Endothelial cell (in vitro differentiated cells): ENCODE measurements around the gene THOC6. TPM values are rescaled to one million over a fixed set of nuclear protein-coding genes. Genes with fewer than 3 reads are reported as not detected.

ENCODE experiments used
- DNase-seq: peaks from one replicate; pipeline ENCODE4 v3.0.0; 2021; ENCODE audit warnings: low spot score
- H3K27ac Mint-ChIP-seq: one replicate; pipeline ENCODE4 v1.8.0; 2021; ENCODE audit warnings: mixed read lengths, inconsistent platforms; ENCODE audit not compliant: unreplicated experiment
- H3K27me3 Mint-ChIP-seq: one replicate; pipeline ENCODE4 v1.8.0; 2021; ENCODE audit warnings: mild to moderate bottlenecking, moderate library complexity, mixed read lengths, inconsistent platforms; ENCODE audit not compliant: unreplicated experiment
- H3K36me3 Mint-ChIP-seq: one replicate; pipeline ENCODE4 v1.8.0; 2021; ENCODE audit warnings: mild to moderate bottlenecking, low read depth, mixed read lengths, inconsistent platforms; ENCODE audit not compliant: unreplicated experiment
- H3K4me1 Mint-ChIP-seq: one replicate; pipeline ENCODE4 v1.8.0; 2021; ENCODE audit warnings: mild to moderate bottlenecking, mixed read lengths, inconsistent platforms; ENCODE audit not compliant: unreplicated experiment
- H3K4me3 Mint-ChIP-seq: one replicate; pipeline ENCODE4 v1.8.0; 2021; ENCODE audit warnings: mild to moderate bottlenecking, mixed read lengths, inconsistent platforms; ENCODE audit not compliant: unreplicated experiment
- H3K9me3 Mint-ChIP-seq: one replicate; pipeline ENCODE4 v1.8.0; 2021; ENCODE audit warnings: mixed read lengths, inconsistent platforms; ENCODE audit not compliant: unreplicated experiment
- CTCF ChIP-seq: fragments of 200-600 bp; sonication (generic); IDR thresholded peaks from one replicate; pipeline ENCODE4 v1.5.0; 2021; ENCODE audit warnings: antibody characterized with exemption; ENCODE audit not compliant: unreplicated experiment
- total RNA-seq: library from RNA; stranded (reverse); fragmentation: NEBNext Ultra II Directional; extraction: Animal tissue kit (Norgen Biotek cat#: 25700); gene quantifications from one replicate; pipeline ENCODE4 v1.2.1, GENCODE V29; 2021; ENCODE audit not compliant: unreplicated experiment

The THOC6 gene
- total RNA-seq, 1 donor from 2014 or later = 22.9 TPM

GRCh38 chr16:3026609-3027488, 3.0 kb downstream of the THOC6 start:
- Mint-ChIP-seq H3K9me3 (no peaks in the 10 kb centered on the region), H3K27me3 (peaks cover 17% of the 10 kb centered on the region), H3K27ac (no peak overlapping the region), H3K4me1 (peaks cover 17% of the 10 kb centered on the region), H3K36me3 (peaks cover 6% of the 10 kb centered on the region), H3K4me3 (peak overlapping the region; percentile 51)
- no peak for TF ChIP-seq CTCF
- DNase-seq = no peak

- no peak for DNase-seq
- H3K4me3 Mint-ChIP-seq = no peak overlapping the region
- H3K9me3 Mint-ChIP-seq = no peaks in the 10 kb centered on the region
These were observed 3.6 kb downstream of the THOC6 start for GRCh38 chr16:3027489-3027795.

GRCh38 chr16:3027983-3028715, 4.3 kb downstream of the THOC6 start:
- peaks cover 6% of the 10 kb centered on the region for H3K36me3 Mint-ChIP-seq
- peak; percentile 85 for TF ChIP-seq CTCF
- peaks cover 18% of the 10 kb centered on the region for H3K27me3 Mint-ChIP-seq
- H3K4me3 Mint-ChIP-seq = no peak overlapping the region
- H3K9me3 Mint-ChIP-seq = no peaks in the 10 kb centered on the region
- peak; percentile 96 for DNase-seq
- H3K4me1 Mint-ChIP-seq = peaks cover 6% of the 10 kb centered on the region
- no peak overlapping the region for H3K27ac Mint-ChIP-seq

More at GRCh38 chr16:3027489-3027795, 3.6 kb downstream of the THOC6 start:
- Mint-ChIP-seq H3K27ac (no peak overlapping the region), H3K4me1 (peaks cover 11% of the 10 kb centered on the region), H3K27me3 (peaks cover 18% of the 10 kb centered on the region), H3K36me3 (peaks cover 6% of the 10 kb centered on the region)
- TF ChIP-seq CTCF = no peak

- H3K27ac Mint-ChIP-seq = no peak overlapping the region
- no peaks in the 10 kb centered on the region for H3K9me3 Mint-ChIP-seq
- peaks cover 17% of the 10 kb centered on the region for H3K27me3 Mint-ChIP-seq
- H3K4me1 Mint-ChIP-seq = peaks cover 5% of the 10 kb centered on the region
- H3K4me3 Mint-ChIP-seq = no peak overlapping the region
- TF ChIP-seq CTCF = no peak
- no peak for DNase-seq
- H3K36me3 Mint-ChIP-seq = peaks cover 6% of the 10 kb centered on the region
These were observed 5.0 kb downstream of the THOC6 start for GRCh38 chr16:3028716-3029319.
